RWPE2 (cell line): Measurements from ENCODE around the gene CAMK1D.

Source experiments
- ATAC-seq: fragments of 200-7000 bp; cut with Tn5 transposase; 3 replicates; pipeline ENCODE4 v1.9.1; 2021; ENCODE audit warnings: low read depth
- DNase-seq: peaks from one replicate; pipeline ENCODE4 v3.0.0-alpha.2; 2020; ENCODE audit warnings: low spot score
- H3K27ac ChIP-seq: fragments of 450-650 bp; 2 replicates; pipeline ENCODE4 v1.5.1; 2017; ENCODE audit warnings: mild to moderate bottlenecking; ENCODE audit not compliant: poor library complexity, severe bottlenecking
- H3K27me3 ChIP-seq: fragments of 250-450 bp; sonication (Bioruptor Pico); 2 replicates; pipeline ENCODE4 v1.5.1; 2021; ENCODE audit warnings: mild to moderate bottlenecking, moderate library complexity; ENCODE audit not compliant: insufficient read depth, poor library complexity, severe bottlenecking
- H3K36me3 ChIP-seq: fragments of 250-450 bp; sonication (Bioruptor Pico); 2 replicates; pipeline ENCODE4 v1.5.1; 2020; ENCODE audit warnings: low read depth, mild to moderate bottlenecking, moderate library complexity
- H3K4me1 ChIP-seq: fragments of 250-450 bp; sonication (Bioruptor Pico); 2 replicates; pipeline ENCODE4 v1.5.1; 2021; ENCODE audit warnings: mild to moderate bottlenecking, moderate library complexity; ENCODE audit not compliant: insufficient read depth, poor library complexity, severe bottlenecking
- H3K4me3 ChIP-seq: fragments of 250-450 bp; sonication (Bioruptor Pico); 2 replicates; pipeline ENCODE4 v1.5.1; 2021; ENCODE audit warnings: mild to moderate bottlenecking, moderate library complexity; ENCODE audit not compliant: severe bottlenecking
- H3K9me3 ChIP-seq: fragments of 250-450 bp; sonication (Bioruptor Pico); 2 replicates; pipeline ENCODE4 v1.5.1; 2021; ENCODE audit warnings: mild to moderate bottlenecking, moderate library complexity; ENCODE audit not compliant: severe bottlenecking
- CTCF ChIP-seq: fragments of 450-650 bp; IDR thresholded peaks from one replicate; pipeline ENCODE4 v1.5.1; 2017; ENCODE audit warnings: mild to moderate bottlenecking, moderate library complexity; ENCODE audit not compliant: poor library complexity, severe bottlenecking

The CAMK1D gene

GRCh38 chr10:12484002-12484918, 134.9 kb downstream of the CAMK1D start:
- H3K27me3 ChIP-seq = no peaks in the 10 kb centered on the region
- H3K36me3 ChIP-seq = no peaks in the 10 kb centered on the region
- ATAC-seq (no peak), DNase-seq (no peak)
- H3K27ac ChIP-seq = no peak overlapping the region
- H3K4me1 ChIP-seq = no peaks in the 10 kb centered on the region
- TF ChIP-seq CTCF = no peak
- no peak overlapping the region for H3K4me3 ChIP-seq
- H3K9me3 ChIP-seq = no peaks in the 10 kb centered on the region

DNA sequence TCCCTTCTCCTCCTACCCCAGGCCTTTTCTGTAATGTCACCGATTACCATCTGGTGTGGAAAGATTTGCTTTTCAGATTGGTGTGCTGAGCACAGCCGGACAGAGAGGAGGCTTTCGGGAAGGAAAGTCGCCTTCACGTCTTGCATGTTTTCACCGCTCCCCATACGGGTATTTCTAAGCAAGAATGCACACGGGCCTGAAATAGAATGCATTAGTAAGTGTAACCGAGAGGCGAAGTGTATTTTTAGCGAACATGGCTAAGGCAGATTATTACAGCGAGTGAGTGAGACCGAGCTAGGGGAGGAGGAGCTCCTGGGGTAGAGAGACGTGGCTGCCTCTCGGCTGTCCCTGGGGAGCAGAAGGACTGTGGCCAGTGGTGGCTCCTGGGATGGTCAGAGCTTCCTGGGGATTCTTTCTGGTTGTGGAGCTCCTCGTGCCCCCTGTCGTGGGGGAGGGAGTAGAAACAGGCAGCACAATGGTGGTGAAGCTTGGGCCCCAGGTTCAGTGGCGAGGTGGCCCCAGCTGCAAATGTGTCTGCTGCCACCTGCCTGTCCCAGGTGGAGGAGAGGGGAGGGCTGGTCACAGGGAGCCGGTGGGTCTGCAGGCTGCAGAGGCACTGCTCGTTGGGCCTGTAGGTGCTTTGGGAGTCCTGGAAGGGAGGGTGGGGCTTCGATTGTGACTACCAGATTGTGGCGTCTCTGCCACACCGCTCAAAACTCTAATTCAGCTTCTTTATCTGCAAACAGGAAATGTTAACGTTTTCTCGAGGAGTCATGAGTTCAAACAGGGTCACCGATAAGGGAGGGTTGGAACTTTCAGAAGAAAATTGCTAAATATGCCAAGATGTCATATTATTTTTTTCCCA, 135.8 kb downstream of the CAMK1D start:
- Histone ChIP-seq H3K36me3 (no peaks in the 10 kb centered on the region), H3K9me3 (no peaks in the 10 kb centered on the region), H3K27me3 (no peaks in the 10 kb centered on the region), H3K4me3 (no peak overlapping the region), H3K4me1 (no peaks in the 10 kb centered on the region), H3K27ac (no peak overlapping the region)
- no peak for DNase-seq
- no peak for TF ChIP-seq CTCF
- no peak for ATAC-seq

GRCh38 chr10:12487366-12487765, 138.0 kb downstream of the CAMK1D start:
- Histone ChIP-seq H3K36me3 (no peaks in the 10 kb centered on the region), H3K9me3 (no peaks in the 10 kb centered on the region), H3K27ac (no peak overlapping the region), H3K27me3 (no peaks in the 10 kb centered on the region), H3K4me3 (no peak overlapping the region), H3K4me1 (no peaks in the 10 kb centered on the region)
- TF ChIP-seq CTCF = no peak
- no peak for DNase-seq
- ATAC-seq = no peak

DNA sequence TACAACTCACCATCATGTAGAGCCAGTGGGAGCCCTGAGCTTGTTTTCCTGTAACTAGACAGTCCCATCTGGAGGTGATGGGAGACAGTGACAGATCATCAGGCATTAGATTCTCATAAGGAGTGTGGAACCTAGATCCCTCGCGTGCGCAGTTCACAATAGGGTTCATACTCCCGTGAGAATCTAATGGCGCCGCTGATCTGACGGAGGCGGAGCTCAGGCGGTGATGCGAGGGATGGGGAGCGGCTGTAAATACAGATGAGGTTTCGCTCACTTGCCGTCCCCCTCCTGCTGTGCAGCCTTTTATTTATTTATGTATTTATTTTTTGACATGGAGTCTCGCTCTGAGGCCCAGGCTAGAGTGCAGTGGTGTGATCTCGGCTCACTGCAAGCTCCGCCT, 139.3 kb downstream of the CAMK1D start:
- Histone ChIP-seq H3K4me3 (no peak overlapping the region), H3K36me3 (no peaks in the 10 kb centered on the region), H3K27ac (no peak overlapping the region), H3K27me3 (no peaks in the 10 kb centered on the region), H3K4me1 (no peaks in the 10 kb centered on the region), H3K9me3 (no peaks in the 10 kb centered on the region)
- no peak for TF ChIP-seq CTCF
- no peak for DNase-seq
- ATAC-seq = no peak
